ENCODE results near the gene NME7.

The NME7 gene

DNA sequence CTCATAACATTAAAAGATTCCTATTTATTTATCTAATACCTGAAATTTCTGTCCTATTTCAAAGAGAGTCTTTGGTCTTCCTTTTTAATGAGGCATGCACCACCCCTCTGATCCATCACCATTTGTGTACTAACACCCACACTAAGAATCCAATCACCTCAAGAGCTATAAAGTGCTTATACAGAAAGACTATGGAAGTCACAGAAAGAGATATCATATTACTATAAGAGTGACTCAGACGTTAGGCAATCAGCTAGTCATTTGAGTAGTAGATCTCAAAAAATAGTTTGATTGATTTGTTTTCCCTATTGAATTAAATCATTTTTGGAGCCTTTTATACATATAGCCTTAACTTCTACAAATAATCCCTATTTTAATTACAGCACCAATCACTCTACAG, 46.1 kb downstream of the NME7 start:
- Histone ChIP-seq H3K27me3 (replicated peaks; ENCODE audit: control insufficient read depth, insufficient read depth, low read length) (no peaks in the 10 kb centered on the region), H3K36me3 (ENCODE audit: control insufficient read depth, insufficient read depth, low read length, severe bottlenecking) (no peaks in the 10 kb centered on the region), H3K4me1 (ENCODE audit: control insufficient read depth, insufficient read depth, low read length) (peaks cover 18% of the 10 kb centered on the region), H3K9me3 (ENCODE audit: control insufficient read depth, low read length) (no peaks in the 10 kb centered on the region), H3K9ac (ENCODE audit: low read length) (no peak overlapping the region), H3K4me3 (ENCODE audit: low read length) (no peak overlapping the region)
- DNase-seq (ENCODE audit: low read depth) = peak; percentile 73

DNA sequence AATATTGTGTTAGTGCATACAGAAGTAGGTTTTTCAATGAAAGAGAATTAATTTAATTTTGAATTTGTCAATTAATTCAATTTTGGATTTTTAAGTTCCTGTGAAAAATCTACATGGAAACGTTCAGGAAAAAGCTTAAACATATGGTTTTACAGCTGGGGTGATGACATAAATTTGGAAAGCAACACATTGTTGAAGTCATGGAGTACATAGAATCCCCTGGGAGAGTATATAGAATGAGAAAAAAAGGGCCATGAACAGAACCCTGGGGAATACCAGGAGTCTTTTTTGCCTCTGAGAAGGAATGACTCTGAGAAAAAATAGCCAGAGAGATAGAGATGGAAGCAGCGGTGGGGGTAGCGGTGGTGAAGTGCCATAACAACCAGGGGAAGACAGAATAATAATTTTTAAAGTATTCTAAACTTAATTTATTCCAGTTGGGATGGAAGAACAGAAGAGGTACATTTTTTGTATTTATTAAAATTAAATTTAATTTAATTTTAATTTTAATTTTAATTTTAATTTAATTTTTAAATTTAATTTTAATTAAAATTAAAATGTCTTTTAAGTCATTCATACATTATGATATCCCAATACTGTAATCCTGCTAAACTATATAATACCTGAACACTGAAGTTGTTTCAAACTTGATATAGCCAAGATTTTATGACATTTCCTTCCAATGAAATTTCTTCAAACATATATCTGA, 48.9 kb downstream of the NME7 start:
- Histone ChIP-seq H3K4me1 (ENCODE audit: control insufficient read depth, insufficient read depth, low read length) (peaks cover 10% of the 10 kb centered on the region), H3K4me3 (ENCODE audit: low read length) (no peak overlapping the region), H3K36me3 (ENCODE audit: control insufficient read depth, insufficient read depth, low read length, severe bottlenecking) (no peaks in the 10 kb centered on the region), H3K9ac (ENCODE audit: low read length) (no peak overlapping the region), H3K27me3 (replicated peaks; ENCODE audit: control insufficient read depth, insufficient read depth, low read length) (no peaks in the 10 kb centered on the region), H3K9me3 (ENCODE audit: control insufficient read depth, low read length) (no peaks in the 10 kb centered on the region)
- DNase-seq (ENCODE audit: low read depth) = no peak

DNA sequence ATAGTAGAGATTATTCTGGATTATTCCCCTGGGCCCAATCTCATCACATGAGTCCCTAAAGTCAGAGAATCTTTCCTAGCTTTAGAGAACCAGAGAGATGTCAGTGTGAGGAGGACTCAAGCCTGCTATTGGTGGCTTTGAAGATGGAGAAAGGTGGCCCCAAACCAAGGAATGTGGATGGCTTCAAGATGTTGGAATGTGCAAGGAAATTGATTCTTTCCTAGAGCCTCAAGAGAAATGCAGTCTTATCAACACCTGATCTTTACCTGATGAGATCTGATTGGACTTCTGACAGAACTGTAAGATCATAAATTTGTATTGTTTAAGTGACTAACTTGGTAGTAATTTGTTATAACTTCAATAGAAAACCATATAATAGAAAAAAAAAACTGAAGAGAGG, 51.0 kb downstream of the NME7 start:
- DNase-seq (ENCODE audit: low read depth) = no peak
- no peaks in the 10 kb centered on the region for H3K27me3 ChIP-seq (replicated peaks; ENCODE audit: control insufficient read depth, insufficient read depth, low read length)
- H3K4me3 ChIP-seq (ENCODE audit: low read length) = no peak overlapping the region
- H3K9ac ChIP-seq (ENCODE audit: low read length) = no peak overlapping the region
- H3K4me1 ChIP-seq (ENCODE audit: control insufficient read depth, insufficient read depth, low read length) = peaks cover 13% of the 10 kb centered on the region
- H3K36me3 ChIP-seq (ENCODE audit: control insufficient read depth, insufficient read depth, low read length, severe bottlenecking) = no peaks in the 10 kb centered on the region
- H3K9me3 ChIP-seq (ENCODE audit: control insufficient read depth, low read length) = no peaks in the 10 kb centered on the region

DNA sequence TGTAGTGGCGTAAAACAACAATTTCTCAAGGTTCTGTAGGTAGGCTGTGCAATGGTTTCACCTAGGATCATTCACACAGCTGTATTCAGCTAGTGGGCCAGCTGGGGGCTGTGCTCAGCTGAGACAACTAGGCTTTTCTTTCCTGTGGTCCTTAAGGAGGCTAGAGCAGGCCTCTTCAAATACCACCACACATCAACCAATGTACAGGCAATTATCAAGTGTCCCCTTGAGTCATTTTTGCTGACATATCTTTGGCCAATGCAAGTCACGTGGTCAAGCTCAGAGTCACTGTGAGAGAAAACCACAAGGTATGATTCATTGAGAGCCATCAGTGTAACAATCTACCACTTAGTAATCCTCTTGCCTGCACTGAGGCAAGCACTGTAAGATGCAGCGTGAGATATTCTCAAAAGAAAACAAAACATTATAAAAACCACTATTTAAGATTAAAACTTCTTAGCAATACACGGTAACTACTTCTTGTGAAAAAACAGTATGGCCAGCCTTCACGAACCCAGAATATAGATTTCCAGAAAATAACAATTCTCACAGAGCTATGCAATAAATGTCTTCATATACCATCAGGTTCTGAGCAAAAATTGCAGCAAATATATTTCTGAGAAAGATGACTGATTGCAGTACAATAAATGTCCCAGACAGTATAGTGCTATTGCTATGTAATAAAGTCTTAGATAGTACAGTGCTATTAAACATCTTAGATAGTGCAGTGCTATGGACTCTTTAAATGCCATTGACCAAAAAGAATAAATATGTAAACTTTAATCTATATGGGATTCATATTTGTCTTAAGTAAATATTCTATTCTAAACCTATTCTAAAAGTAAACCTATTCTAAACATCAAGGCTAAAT, 55.3 kb downstream of the NME7 start:
- Histone ChIP-seq H3K9me3 (ENCODE audit: control insufficient read depth, low read length) (no peaks in the 10 kb centered on the region), H3K27me3 (replicated peaks; ENCODE audit: control insufficient read depth, insufficient read depth, low read length) (no peaks in the 10 kb centered on the region), H3K4me3 (ENCODE audit: low read length) (no peak overlapping the region), H3K9ac (ENCODE audit: low read length) (no peak overlapping the region), H3K36me3 (ENCODE audit: control insufficient read depth, insufficient read depth, low read length, severe bottlenecking) (no peaks in the 10 kb centered on the region), H3K4me1 (ENCODE audit: control insufficient read depth, insufficient read depth, low read length) (peaks cover 8% of the 10 kb centered on the region)
- DNase-seq (ENCODE audit: low read depth) = peak; percentile 87

DNA sequence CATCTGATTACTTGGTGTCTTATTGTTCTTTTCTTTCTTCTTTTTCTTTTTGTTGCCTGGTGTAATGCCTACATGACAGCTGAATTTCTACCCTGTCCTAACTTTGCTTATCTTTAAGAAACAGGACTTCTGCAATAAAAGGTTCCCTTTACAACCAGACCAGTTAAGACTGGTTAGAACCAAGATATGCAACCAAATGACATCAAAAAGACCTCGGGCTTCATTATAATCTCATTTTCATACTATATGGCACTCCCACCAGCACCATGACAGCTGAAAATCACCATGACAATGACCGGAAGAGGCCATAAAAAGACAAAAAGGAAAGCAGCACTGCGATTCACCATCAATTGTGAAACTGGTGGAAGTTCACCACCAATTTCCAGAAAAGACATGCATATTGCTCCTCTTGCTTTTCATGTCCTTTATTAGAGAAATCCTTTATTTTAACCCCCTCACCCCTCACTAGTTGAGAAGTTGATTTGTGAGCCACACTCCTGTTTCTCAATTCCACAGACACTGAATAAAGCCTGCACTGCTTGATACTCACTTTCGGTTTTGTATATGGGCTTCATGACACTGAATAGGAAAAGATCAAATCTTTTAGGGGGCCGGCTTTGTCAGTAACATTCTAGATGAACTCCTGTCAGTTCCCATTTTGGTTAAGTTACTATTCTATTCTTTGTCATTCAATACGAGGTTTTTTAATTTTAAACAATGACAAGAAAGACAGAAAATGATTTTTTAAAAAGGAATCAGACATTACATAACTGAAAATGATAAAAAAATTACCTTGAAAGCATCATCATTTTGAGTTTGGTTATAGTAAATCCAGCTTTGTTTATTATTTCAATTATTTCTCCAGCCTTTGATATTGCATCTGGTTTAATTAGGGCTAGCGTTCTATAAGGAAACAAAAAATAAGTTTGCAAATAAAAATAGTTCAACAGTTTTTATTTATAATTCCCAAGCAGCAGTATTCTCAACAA, 58.1 kb downstream of the NME7 start:
- H3K36me3 ChIP-seq (ENCODE audit: control insufficient read depth, insufficient read depth, low read length, severe bottlenecking) = no peaks in the 10 kb centered on the region
- H3K9me3 ChIP-seq (ENCODE audit: control insufficient read depth, low read length) = no peaks in the 10 kb centered on the region
- no peak overlapping the region for H3K4me3 ChIP-seq (ENCODE audit: low read length)
- no peaks in the 10 kb centered on the region for H3K27me3 ChIP-seq (replicated peaks; ENCODE audit: control insufficient read depth, insufficient read depth, low read length)
- peaks cover 8% of the 10 kb centered on the region for H3K4me1 ChIP-seq (ENCODE audit: control insufficient read depth, insufficient read depth, low read length)
- DNase-seq (ENCODE audit: low read depth) = no peak
- H3K9ac ChIP-seq (ENCODE audit: low read length) = no peak overlapping the region

DNA sequence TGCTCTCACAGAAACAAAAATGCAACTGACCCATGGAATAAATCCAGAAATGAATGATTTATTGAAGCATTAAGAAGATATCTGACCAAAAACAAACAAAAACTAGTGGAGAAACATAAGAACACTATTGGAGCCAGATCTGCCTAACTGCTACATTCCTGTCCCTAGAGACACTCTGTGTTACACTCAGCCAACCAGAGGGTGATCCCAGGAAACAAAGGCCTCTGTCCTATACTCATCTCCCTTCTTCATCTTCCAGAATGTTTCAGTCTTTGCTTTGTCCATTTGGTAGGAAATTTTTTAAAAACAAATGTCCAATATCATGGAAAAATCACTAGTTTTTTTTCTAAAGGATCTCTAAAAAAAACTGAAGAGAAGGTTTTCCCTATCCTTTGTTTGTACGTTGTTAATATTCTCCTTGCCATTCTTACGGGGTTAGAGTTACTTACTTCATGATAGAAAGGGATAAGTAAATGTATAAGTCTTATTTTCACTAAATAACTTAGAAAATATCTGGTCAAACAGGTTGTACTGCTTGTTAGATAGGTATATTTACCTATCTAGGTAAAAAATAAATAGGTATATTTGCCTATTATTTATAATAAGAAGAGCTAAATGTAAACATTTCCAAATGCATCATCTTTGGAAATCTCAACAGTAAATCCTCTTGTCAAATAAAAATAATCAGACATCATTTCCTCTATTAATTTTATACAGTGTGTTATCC, 59.1 kb downstream of the NME7 start:
- no peaks in the 10 kb centered on the region for H3K9me3 ChIP-seq (ENCODE audit: control insufficient read depth, low read length)
- peaks cover 8% of the 10 kb centered on the region for H3K4me1 ChIP-seq (ENCODE audit: control insufficient read depth, insufficient read depth, low read length)
- no peak overlapping the region for H3K4me3 ChIP-seq (ENCODE audit: low read length)
- no peaks in the 10 kb centered on the region for H3K27me3 ChIP-seq (replicated peaks; ENCODE audit: control insufficient read depth, insufficient read depth, low read length)
- H3K36me3 ChIP-seq (ENCODE audit: control insufficient read depth, insufficient read depth, low read length, severe bottlenecking) = no peaks in the 10 kb centered on the region
- DNase-seq (ENCODE audit: low read depth) = no peak
- H3K9ac ChIP-seq (ENCODE audit: low read length) = no peak overlapping the region

DNA sequence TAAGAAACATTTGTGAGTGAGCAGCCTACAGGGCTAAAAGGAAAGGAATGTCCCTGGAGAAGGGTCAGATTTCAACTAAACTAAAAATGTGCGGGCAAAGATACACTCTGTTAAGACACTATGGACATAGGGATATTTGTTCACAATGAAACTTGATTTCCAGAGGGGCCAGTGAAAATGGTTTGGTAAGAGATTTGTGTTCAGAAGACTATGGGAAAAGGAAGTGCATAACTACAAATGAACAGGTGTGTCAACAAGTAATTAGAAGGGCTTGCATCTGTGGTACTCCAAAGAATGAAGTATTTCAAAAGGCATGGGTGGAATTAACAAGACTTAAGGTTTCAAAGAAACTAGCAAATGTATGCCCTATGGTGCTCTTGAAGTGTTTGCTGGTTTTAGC, 60.4 kb downstream of the NME7 start:
- no peaks in the 10 kb centered on the region for H3K27me3 ChIP-seq (replicated peaks; ENCODE audit: control insufficient read depth, insufficient read depth, low read length)
- H3K36me3 ChIP-seq (ENCODE audit: control insufficient read depth, insufficient read depth, low read length, severe bottlenecking) = no peaks in the 10 kb centered on the region
- no peaks in the 10 kb centered on the region for H3K9me3 ChIP-seq (ENCODE audit: control insufficient read depth, low read length)
- H3K4me3 ChIP-seq (ENCODE audit: low read length) = no peak overlapping the region
- peaks cover 2% of the 10 kb centered on the region for H3K4me1 ChIP-seq (ENCODE audit: control insufficient read depth, insufficient read depth, low read length)
- DNase-seq (ENCODE audit: low read depth) = no peak
- H3K9ac ChIP-seq (ENCODE audit: low read length) = no peak overlapping the region

DNA sequence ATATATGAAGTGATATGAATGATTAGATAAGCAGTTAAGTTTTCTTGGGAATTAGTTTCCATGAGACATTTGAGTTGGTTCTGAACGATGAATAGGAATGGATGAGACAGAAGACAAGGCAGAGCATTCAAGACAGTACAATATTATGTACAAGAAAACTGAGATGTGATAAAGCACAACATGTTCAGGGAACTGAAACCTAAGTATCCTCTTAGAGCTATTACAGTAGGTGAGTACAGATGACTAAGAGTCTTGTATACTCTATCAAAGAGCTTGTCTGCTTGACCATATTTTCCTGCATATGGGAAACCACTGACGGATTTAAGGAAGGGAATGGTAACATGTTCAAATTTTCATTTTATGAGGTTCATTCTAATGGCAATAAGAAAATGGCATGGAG, 61.6 kb downstream of the NME7 start:
- no peak overlapping the region for H3K9ac ChIP-seq (ENCODE audit: low read length)
- DNase-seq (ENCODE audit: low read depth) = no peak
- no peaks in the 10 kb centered on the region for H3K4me1 ChIP-seq (ENCODE audit: control insufficient read depth, insufficient read depth, low read length)
- no peaks in the 10 kb centered on the region for H3K9me3 ChIP-seq (ENCODE audit: control insufficient read depth, low read length)
- H3K36me3 ChIP-seq (ENCODE audit: control insufficient read depth, insufficient read depth, low read length, severe bottlenecking) = no peaks in the 10 kb centered on the region
- H3K27me3 ChIP-seq (replicated peaks; ENCODE audit: control insufficient read depth, insufficient read depth, low read length) = no peaks in the 10 kb centered on the region
- no peak overlapping the region for H3K4me3 ChIP-seq (ENCODE audit: low read length)

DNA sequence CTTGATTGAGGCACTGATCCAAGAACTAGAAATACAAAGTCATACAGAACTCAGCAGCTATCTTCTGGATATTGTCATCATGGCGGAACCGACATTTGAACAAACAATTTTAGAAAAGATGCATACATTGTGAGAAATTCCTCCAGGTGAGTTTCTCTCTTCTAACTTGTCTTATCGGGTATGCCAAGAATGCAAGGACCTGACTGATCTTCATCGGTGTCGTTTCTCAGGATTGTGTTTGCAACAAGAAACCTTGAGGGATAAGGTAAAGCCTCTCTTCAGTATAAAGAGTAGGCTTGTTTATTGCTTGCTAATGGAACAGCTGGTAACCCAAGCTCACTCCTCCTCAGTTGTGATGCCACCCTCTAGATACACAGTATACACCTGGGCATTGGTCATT, 62.2 kb downstream of the NME7 start:
- H3K27me3 ChIP-seq (replicated peaks; ENCODE audit: control insufficient read depth, insufficient read depth, low read length) = no peaks in the 10 kb centered on the region
- no peaks in the 10 kb centered on the region for H3K9me3 ChIP-seq (ENCODE audit: control insufficient read depth, low read length)
- DNase-seq (ENCODE audit: low read depth) = no peak
- H3K9ac ChIP-seq (ENCODE audit: low read length) = no peak overlapping the region
- no peak overlapping the region for H3K4me3 ChIP-seq (ENCODE audit: low read length)
- no peaks in the 10 kb centered on the region for H3K4me1 ChIP-seq (ENCODE audit: control insufficient read depth, insufficient read depth, low read length)
- no peaks in the 10 kb centered on the region for H3K36me3 ChIP-seq (ENCODE audit: control insufficient read depth, insufficient read depth, low read length, severe bottlenecking)

DNA sequence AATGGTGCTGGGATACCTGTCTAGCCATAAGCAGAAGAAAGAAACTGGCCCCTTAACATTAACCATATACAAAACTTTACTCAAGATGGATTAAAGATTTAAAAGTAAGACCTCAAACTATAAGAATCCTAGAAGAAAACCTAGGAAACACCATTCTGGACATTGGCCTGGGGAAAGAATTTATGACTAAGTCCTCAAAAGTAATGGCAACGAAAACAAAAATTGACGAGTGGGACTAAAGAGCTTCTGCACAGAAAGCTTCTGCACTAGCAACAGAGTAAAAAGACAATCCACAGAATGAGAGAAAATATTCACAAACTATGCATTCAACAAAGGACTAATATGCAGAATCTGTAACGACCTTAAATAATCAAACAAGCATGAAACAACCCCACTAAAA, 66.7 kb downstream of the NME7 start:
- no peak overlapping the region for H3K4me3 ChIP-seq (ENCODE audit: low read length)
- no peaks in the 10 kb centered on the region for H3K36me3 ChIP-seq (ENCODE audit: control insufficient read depth, insufficient read depth, low read length, severe bottlenecking)
- H3K9ac ChIP-seq (ENCODE audit: low read length) = no peak overlapping the region
- H3K4me1 ChIP-seq (ENCODE audit: control insufficient read depth, insufficient read depth, low read length) = no peaks in the 10 kb centered on the region
- no peaks in the 10 kb centered on the region for H3K9me3 ChIP-seq (ENCODE audit: control insufficient read depth, low read length)
- DNase-seq (ENCODE audit: low read depth) = no peak
- no peaks in the 10 kb centered on the region for H3K27me3 ChIP-seq (replicated peaks; ENCODE audit: control insufficient read depth, insufficient read depth, low read length)

All from adipocyte (in vitro differentiated cells).